SKM-1 treated with dmso at 0.1 percent for 144 hours (cell line): Measurements from ENCODE around the gene GBP6.
"Not testable (repeated sequence)": the region's sequence is repeated elsewhere in the genome, so short reads cannot be mapped to it uniquely, and the experiment has no call there.

ENCODE experiments used
- DNase-seq: peaks from one replicate; lab custom pipeline; 2025; ENCODE audit not compliant: unreplicated experiment; lab: John Stamatoyannopoulos, UW

The GBP6 gene

GRCh38 chr1:89364954-89365550 lies 1.2 kb downstream of the GBP6 start:
- no peak for DNase-seq

- DNase-seq, result no peak
Measured at GRCh38 chr1:89367221-89367620, 3.4 kb downstream of the GBP6 start.

DNA sequence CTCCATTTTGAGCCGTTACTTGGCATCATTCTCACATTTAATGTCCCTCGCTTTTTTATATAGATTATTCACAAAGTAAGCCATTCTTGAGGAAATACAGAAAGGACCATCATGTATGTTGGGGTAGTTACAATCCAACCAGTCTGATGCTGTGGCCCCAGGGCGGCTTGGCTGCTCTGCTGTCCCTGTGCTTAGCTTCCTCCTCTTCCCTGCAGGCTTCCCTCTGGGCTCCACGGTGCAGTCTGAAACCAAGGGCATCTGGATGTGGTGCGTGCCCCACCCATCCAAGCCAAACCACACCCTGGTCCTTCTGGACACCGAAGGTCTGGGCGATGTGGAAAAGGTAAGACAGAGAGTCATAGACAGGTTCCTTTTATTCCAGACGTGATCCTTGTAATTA lies 5.5 kb downstream of the GBP6 start:
- no peak for DNase-seq

DNA sequence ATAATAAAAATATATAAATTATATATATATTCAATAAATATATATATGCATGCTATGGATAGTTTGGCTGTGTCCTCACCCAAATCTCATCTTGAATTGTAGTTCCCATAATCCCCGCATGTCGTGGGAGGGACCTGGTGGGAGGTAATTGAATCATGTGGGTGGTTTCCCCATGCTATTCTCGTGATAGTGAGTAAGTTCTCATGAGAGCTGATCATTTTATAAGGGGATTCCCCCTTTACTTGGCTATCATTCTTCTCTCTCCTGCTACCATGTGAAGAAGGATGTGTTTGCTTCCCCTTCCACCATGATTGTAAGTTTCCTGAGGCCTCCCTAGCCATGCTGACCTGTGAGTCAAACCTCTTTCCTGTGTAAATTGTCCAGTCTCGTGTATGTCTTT lies 10.0 kb downstream of the GBP6 start:
- not testable (repeated sequence) for DNase-seq

GRCh38 chr1:89378001-89378400 lies 14.1 kb downstream of the GBP6 start:
- no peak for DNase-seq

DNA sequence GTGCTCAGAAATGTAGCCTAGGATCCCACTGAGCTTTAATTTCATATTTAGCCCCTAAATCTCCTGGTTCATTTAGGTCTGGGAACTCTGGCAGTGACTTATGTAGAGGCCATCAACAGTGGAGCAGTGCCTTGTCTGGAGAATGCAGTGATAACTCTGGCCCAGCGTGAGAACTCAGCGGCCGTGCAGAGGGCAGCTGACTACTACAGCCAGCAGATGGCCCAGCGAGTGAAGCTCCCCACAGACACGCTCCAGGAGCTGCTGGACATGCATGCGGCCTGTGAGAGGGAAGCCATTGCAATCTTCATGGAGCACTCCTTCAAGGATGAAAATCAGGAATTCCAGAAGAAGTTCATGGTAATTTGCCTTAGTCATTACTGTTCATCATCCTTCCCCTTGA lies 17.8 kb downstream of the GBP6 start:
- DNase-seq, result no peak

- no peak for DNase-seq
Measured at GRCh38 chr1:89382479-89382878, 18.6 kb downstream of the GBP6 start.

- DNase-seq, result no peak
Measured at GRCh38 chr1:89383185-89383584, 19.3 kb downstream of the GBP6 start.

DNA sequence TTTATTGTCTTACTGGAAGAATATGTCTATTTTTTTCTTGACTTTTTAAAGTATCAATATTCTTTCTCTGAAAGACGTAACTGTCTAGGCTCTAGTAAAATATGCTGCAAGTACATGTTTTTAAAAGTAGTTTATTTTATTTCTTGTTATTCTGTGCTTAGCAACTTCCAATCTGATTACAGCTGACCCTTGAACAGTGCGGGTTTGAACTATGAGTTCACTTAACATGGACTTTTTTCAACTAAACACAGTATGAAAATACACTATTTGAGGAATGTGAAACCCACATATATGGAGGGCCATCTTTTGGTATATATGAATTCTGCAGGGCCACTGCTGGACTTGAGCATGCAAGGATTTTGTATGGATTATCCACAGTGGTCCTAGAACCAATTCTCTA lies 26.8 kb downstream of the GBP6 start:
- no peak for DNase-seq

GRCh38 chr1:89391686-89392085 lies 27.8 kb downstream of the GBP6 start:
- no peak for DNase-seq

- DNase-seq, result no peak
Measured at GRCh38 chr1:89394851-89395250, 31.0 kb downstream of the GBP6 start.

GRCh38 chr1:89396902-89397301 lies 33.0 kb downstream of the GBP6 start:
- no peak for DNase-seq

GRCh38 chr1:89405275-89405929 lies 41.5 kb downstream of the GBP6 start:
- no peak for DNase-seq

DNA sequence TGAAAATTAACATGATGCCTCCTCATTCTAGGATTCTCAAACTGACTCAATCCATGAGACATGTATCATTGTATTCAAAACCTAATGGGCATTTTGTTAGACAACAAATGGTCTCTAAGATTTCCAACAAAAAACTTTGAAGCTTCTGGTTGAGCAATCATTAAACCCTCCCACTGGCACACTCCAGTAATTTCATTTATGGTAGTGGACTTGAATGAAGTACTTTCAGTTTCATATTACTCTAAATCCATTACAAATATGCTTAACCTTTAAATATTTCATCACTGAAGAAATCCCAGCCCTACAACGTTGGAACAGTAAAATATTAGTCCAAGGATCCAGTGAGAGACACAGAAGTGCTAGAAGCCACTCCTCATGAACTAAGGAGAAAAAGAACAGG lies 43.5 kb downstream of the GBP6 start:
- DNase-seq, result no peak

GRCh38 chr1:89407768-89408167 lies 43.9 kb downstream of the GBP6 start:
- not testable (repeated sequence) for DNase-seq

GRCh38 chr1:89425056-89425455 lies 61.2 kb downstream of the GBP6 start:
- no peak for DNase-seq

DNA sequence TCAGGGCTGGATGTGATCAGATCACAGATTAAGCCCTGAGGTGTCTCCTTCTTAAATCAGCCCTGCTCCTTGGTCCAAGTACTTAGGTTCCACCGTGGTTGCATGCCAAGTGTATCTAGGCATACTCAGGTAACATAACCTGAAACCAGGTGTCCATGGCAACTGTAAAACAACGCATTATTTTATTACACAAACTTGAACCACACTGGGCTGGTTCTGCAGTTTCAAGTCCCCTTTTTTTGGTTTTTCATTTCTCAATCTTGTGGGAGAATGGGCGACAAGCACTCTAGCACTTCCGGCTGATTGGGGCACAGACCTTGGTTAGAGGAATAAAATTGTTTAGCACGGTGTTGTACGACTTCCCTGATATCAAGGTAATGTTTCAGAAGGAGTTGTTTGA lies 65.2 kb downstream of the GBP6 start:
- DNase-seq, result no peak

DNA sequence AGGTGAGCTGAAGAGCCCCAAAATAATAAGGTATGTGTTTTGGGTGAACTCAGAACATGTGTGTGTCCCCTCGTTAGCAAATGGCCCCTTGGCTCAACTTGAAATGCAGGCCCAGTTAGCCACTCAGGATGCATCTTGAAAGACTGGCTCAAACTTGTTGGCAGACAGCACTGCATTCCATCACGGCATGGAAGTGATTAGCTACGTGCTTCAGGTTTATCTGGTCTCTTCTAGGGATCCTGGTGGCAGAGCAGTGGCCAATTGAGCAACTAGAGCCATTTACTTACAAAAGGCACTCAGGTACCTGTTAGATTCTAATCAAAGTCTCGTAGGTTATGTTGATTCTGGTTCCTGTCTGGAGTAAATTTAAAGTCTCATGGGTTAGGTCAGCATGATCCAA lies 65.8 kb downstream of the GBP6 start:
- DNase-seq, result not testable (repeated sequence)

- no peak for DNase-seq
Measured at GRCh38 chr1:89433421-89433820, 69.6 kb downstream of the GBP6 start.

GRCh38 chr1:89434058-89434780 lies 70.4 kb downstream of the GBP6 start:
- DNase-seq, result not testable (repeated sequence)
